Measurements from ENCODE around the gene NCOA7.

The NCOA7 gene

DNA sequence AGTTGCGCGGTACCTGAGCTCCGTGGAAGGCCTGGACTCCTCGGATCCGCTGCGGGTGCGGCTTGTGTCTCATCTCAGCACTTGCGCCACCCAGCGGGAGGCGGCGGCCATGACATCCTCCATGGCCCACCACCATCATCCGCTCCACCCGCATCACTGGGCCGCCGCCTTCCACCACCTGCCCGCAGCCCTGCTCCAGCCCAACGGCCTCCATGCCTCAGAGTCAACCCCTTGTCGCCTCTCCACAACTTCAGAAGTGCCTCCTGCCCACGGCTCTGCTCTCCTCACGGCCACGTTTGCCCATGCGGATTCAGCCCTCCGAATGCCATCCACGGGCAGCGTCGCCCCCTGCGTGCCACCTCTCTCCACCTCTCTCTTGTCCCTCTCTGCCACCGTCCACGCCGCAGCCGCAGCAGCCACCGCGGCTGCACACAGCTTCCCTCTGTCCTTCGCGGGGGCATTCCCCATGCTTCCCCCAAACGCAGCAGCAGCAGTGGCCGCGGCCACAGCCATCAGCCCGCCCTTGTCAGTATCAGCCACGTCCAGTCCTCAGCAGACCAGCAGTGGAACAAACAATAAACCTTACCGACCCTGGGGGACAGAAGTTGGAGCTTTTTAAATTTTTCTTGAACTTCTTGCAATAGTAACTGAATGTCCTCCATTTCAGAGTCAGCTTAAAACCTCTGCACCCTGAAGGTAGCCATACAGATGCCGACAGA lies 31.4 kb upstream of the NCOA7 start:
- ATAC-seq (ENCODE audit: insufficient read depth, low read depth): no peak; the same call in 2 of the 3 replicates
- no peak overlapping the region for H3K27ac ChIP-seq (ENCODE audit: low read length)
- H4K20me1 ChIP-seq (ENCODE audit: insufficient read depth, low read length): no peaks in the 10 kb centered on the region
- H3K79me2 ChIP-seq (ENCODE audit: insufficient read depth, low read length): no peaks in the 10 kb centered on the region
- H3K9ac ChIP-seq (ENCODE audit: low read depth, low read length): no peak overlapping the region
- no peaks in the 10 kb centered on the region for H3K9me3 ChIP-seq (ENCODE audit: insufficient read depth, low read length, severe bottlenecking)
- peaks cover 22% of the 10 kb centered on the region for H3K27me3 ChIP-seq (ENCODE audit: insufficient read depth, low read length, poor library complexity)
- no peak for DNase-seq
- no peak overlapping the region for H3K4me2 ChIP-seq (ENCODE audit: insufficient read depth, low read length)
- H3K36me3 ChIP-seq (ENCODE audit: insufficient read depth, low read length): no peaks in the 10 kb centered on the region
- H2AFZ ChIP-seq (ENCODE audit: low read depth, low read length): no peak overlapping the region
- H3K4me1 ChIP-seq (ENCODE audit: insufficient read depth, low read length): no peaks in the 10 kb centered on the region; the same call in 1 of the 2 replicates
- H3K4me3 ChIP-seq (ENCODE audit: low read depth in 1 of 2, low read length in 2 of 2): no peak overlapping the region
- TF ChIP-seq, protein P1, sequence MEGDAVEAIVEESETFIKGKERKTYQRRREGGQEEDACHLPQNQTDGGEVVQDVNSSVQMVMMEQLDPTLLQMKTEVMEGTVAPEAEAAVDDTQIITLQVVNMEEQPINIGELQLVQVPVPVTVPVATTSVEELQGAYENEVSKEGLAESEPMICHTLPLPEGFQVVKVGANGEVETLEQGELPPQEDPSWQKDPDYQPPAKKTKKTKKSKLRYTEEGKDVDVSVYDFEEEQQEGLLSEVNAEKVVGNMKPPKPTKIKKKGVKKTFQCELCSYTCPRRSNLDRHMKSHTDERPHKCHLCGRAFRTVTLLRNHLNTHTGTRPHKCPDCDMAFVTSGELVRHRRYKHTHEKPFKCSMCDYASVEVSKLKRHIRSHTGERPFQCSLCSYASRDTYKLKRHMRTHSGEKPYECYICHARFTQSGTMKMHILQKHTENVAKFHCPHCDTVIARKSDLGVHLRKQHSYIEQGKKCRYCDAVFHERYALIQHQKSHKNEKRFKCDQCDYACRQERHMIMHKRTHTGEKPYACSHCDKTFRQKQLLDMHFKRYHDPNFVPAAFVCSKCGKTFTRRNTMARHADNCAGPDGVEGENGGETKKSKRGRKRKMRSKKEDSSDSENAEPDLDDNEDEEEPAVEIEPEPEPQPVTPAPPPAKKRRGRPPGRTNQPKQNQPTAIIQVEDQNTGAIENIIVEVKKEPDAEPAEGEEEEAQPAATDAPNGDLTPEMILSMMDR (IDR thresholded peaks at IDR 0.05; ENCODE audit: borderline replicate concordance, extremely low read depth, low read length, poor library complexity, severe bottlenecking): no peak
- TF ChIP-seq EZH2 (IDR thresholded peaks at IDR 0.05; ENCODE audit: borderline replicate concordance, low read depth, low read length, severe bottlenecking): no peak

DNA sequence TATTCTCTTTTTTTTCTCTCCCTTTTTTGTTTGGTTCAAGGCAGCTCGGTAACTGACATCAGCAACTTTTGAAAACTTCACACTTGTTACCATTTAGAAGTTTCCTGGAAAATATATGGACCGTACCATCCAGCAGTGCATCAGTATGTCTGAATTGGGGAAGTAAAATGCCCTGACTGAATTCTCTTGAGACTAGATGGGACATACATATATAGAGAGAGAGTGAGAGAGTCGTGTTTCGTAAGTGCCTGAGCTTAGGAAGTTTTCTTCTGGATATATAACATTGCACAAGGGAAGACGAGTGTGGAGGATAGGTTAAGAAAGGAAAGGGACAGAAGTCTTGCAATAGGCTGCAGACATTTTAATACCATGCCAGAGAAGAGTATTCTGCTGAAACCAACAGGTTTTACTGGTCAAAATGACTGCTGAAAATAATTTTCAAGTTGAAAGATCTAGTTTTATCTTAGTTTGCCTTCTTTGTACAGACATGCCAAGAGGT lies 30.8 kb upstream of the NCOA7 start:
- H3K36me3 ChIP-seq (ENCODE audit: insufficient read depth, low read length): no peaks in the 10 kb centered on the region
- no peaks in the 10 kb centered on the region for H3K9me3 ChIP-seq (ENCODE audit: insufficient read depth, low read length, severe bottlenecking)
- H3K79me2 ChIP-seq (ENCODE audit: insufficient read depth, low read length): no peaks in the 10 kb centered on the region
- ATAC-seq (ENCODE audit: insufficient read depth, low read depth): no peak
- H3K27me3 ChIP-seq (ENCODE audit: insufficient read depth, low read length, poor library complexity): peaks cover 16% of the 10 kb centered on the region
- no peak for DNase-seq
- no peak overlapping the region for H3K9ac ChIP-seq (ENCODE audit: low read depth, low read length)
- no peak overlapping the region for H3K27ac ChIP-seq (ENCODE audit: low read length)
- no peak overlapping the region for H2AFZ ChIP-seq (ENCODE audit: low read depth, low read length)
- H4K20me1 ChIP-seq (ENCODE audit: insufficient read depth, low read length): no peaks in the 10 kb centered on the region
- no peak overlapping the region for H3K4me2 ChIP-seq (ENCODE audit: insufficient read depth, low read length)
- H3K4me3 ChIP-seq (ENCODE audit: low read depth in 1 of 2, low read length in 2 of 2): no peak overlapping the region
- H3K4me1 ChIP-seq (ENCODE audit: insufficient read depth, low read length): no peaks in the 10 kb centered on the region; the same call in 1 of the 2 replicates
- TF ChIP-seq, protein P1 (IDR thresholded peaks at IDR 0.05; ENCODE audit: borderline replicate concordance, extremely low read depth, low read length, poor library complexity, severe bottlenecking): no peak
- TF ChIP-seq EZH2 (IDR thresholded peaks at IDR 0.05; ENCODE audit: borderline replicate concordance, low read depth, low read length, severe bottlenecking): no peak

DNA sequence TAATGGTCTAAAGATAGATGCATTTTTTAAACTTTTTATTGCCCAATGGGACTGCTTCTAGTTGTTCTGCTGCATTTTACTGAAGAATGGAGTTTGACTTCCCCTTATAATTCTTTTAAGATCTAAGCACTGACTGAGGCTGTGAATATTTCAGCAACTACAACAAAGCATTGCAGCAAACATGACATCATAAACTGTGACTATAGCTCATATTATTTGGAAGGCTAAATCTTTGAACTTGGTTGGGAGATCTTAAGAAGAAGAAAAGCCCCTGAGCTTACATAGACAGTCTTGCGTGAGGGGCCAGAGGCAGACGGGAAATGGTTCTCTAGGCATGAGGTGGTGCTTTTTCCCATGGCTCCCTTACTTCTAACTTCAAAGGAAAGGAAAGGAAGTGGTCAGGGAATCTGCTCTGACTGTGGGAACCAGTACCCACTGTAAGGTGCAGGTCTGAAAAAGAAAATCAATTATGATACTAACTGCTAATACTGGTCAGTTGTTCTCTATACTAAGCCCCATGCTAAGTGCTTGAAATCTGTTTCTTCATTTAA lies 26.6 kb upstream of the NCOA7 start:
- H3K4me2 ChIP-seq (ENCODE audit: insufficient read depth, low read length): no peak overlapping the region
- ATAC-seq (ENCODE audit: insufficient read depth, low read depth): peak; percentile 74
- H3K27me3 ChIP-seq (ENCODE audit: insufficient read depth, low read length, poor library complexity): peaks cover 8% of the 10 kb centered on the region
- H3K4me1 ChIP-seq (ENCODE audit: insufficient read depth, low read length): no peaks in the 10 kb centered on the region; the same call in 1 of the 2 replicates
- no peak overlapping the region for H2AFZ ChIP-seq (ENCODE audit: low read depth, low read length)
- H3K27ac ChIP-seq (ENCODE audit: low read length): no peak overlapping the region
- no peaks in the 10 kb centered on the region for H3K79me2 ChIP-seq (ENCODE audit: insufficient read depth, low read length)
- no peak for DNase-seq
- H3K9me3 ChIP-seq (ENCODE audit: insufficient read depth, low read length, severe bottlenecking): no peaks in the 10 kb centered on the region
- no peak overlapping the region for H3K4me3 ChIP-seq (ENCODE audit: low read depth in 1 of 2, low read length in 2 of 2)
- no peak overlapping the region for H3K9ac ChIP-seq (ENCODE audit: low read depth, low read length)
- H4K20me1 ChIP-seq (ENCODE audit: insufficient read depth, low read length): no peaks in the 10 kb centered on the region
- H3K36me3 ChIP-seq (ENCODE audit: insufficient read depth, low read length): no peaks in the 10 kb centered on the region
- TF ChIP-seq, protein P1 (IDR thresholded peaks at IDR 0.05; ENCODE audit: borderline replicate concordance, extremely low read depth, low read length, poor library complexity, severe bottlenecking): no peak
- TF ChIP-seq EZH2 (IDR thresholded peaks at IDR 0.05; ENCODE audit: borderline replicate concordance, low read depth, low read length, severe bottlenecking): no peak

Data from DND-41 (cell line).